Measurements from ENCODE around the gene SULT1C2. TPM values are rescaled to one million over a fixed set of nuclear protein-coding genes. Genes with fewer than 3 reads are reported as not detected.

The SULT1C2 gene
- total and polyA plus RNA-seq, 9 of the 15 experiments (the other 6 are each of a cell fraction or from before 2014, with no cell fraction given) = 0.22 TPM; not detected in 8

- Histone ChIP-seq H3K36me3 (ENCODE audit: control insufficient read depth, insufficient read depth, low read length) (no peaks in the 10 kb centered on the region), H3K4me1 (replicated peaks in 1 of 2; ENCODE audit: control insufficient read depth in 2 of 2, insufficient read depth in 2 of 2, low read length in 2 of 2) (peaks cover 6 to 23% of the 10 kb centered on the region in 2 experiments; a peak in 3 of 5 replicates), H4K20me1 (replicated peaks; ENCODE audit: control insufficient read depth, insufficient read depth, low read length) (no peaks in the 10 kb centered on the region), H3K4me3 (no peak overlapping the region), H3K4me2 (ENCODE audit: insufficient read depth, low read length) (no peak overlapping the region; the same call in 1 of the 2 replicates), H3K9ac (ENCODE audit: insufficient read depth in 1 of 2, low read depth in 2 of 2, low read length in 2 of 2) (peak overlapping the region in 1 of 2 experiments; percentile 2; a peak in 1 of 4 replicates), H3K27me3 (ENCODE audit: control insufficient read depth in 2 of 2, insufficient read depth in 2 of 2, low read length in 2 of 2) (peaks cover 0 to 5% of the 10 kb centered on the region in 2 experiments; a peak in 1 of 5 replicates), H3K9me3 (replicated peaks; ENCODE audit: control insufficient read depth, insufficient read depth, low read depth, low read length) (no peaks in the 10 kb centered on the region), H3K27ac (ENCODE audit: extremely low read depth, low read depth, low read length) (no peak overlapping the region), H3K9me1 (ENCODE audit: control insufficient read depth, insufficient read depth, low read length) (no peaks in the 10 kb centered on the region), H2AFZ (ENCODE audit: low read depth, low read length) (no peak overlapping the region), H3K79me2 (ENCODE audit: control insufficient read depth, insufficient read depth, low read length) (no peaks in the 10 kb centered on the region)
- in situ Hi-C loops (cut with MboI) = no loop called here
- CTCF ChIA-PET (ENCODE audit: low intra/inter-chr PET ratio) = interaction anchor here (0.7 to 1.0 kb wide), 2 partner anchors 234 to 235 kb away, joined by 3 read pairs; no protein-coding TSS in a partner anchor
- DNase-seq (ENCODE audit: extremely low read depth in 1 of 4, low spot score in 3 of 4) (peak in 2 of 4 experiments; percentile 21 to 45), ATAC-seq (peak; percentile 42; the same call in 2 of the 3 replicates), FAIRE-seq (peak; percentile 70)
- TF ChIP-seq PURB (CRISPR knock-in tag; IDR thresholded peaks at IDR 0.05; ENCODE audit: low read depth) (no peak), SOX6 (IDR thresholded peaks at IDR 0.05) (no peak), MEIS2 (IDR thresholded peaks at IDR 0.05; ENCODE audit: partially characterized antibody) (peak; percentile 22), PBX2 (CRISPR knock-in tag; IDR thresholded peaks at IDR 0.05; ENCODE audit: low read depth) (no peak), PBX2 (tag; conservative IDR thresholded peaks at IDR 0.05; ENCODE audit: low read depth) (0 out of 2 replicates have a peak, but pooled peaks have one; percentile 6), KDM1A (IDR thresholded peaks at IDR 0.05) (peak; percentile 85 to 88), ZNF316 (IDR thresholded peaks at IDR 0.05) (peak; percentile 83), HDAC1 (IDR thresholded peaks at IDR 0.05) (0 out of 4 replicates have a peak, but pooled peaks of 1 of the 2 experiments have one; percentile 32), MAFG (tag; conservative IDR thresholded peaks at IDR 0.05) (peak; percentile 89), MAFK (IDR thresholded peaks at IDR 0.05; ENCODE audit: low read length) (peak; percentile 63), NFYB (IDR thresholded peaks at IDR 0.05; ENCODE audit: extremely low read depth, insufficient read length) (peak; percentile 2), ZNF740 (CRISPR knock-in tag; IDR thresholded peaks at IDR 0.05) (no peak), ZNF740 (tag; IDR thresholded peaks at IDR 0.05) (no peak), NFE2L1 (tag; IDR thresholded peaks at IDR 0.05; ENCODE audit: borderline replicate concordance, low read depth) (peak; percentile 58; the same call in 1 of the 2 replicates), MAFF (IDR thresholded peaks at IDR 0.05; ENCODE audit: low read length) (peak; percentile 65), C11orf30 (IDR thresholded peaks at IDR 0.05; ENCODE audit: low read depth) (peak; percentile 82), LARP7 (IDR thresholded peaks at IDR 0.05) (no peak), NFE2 (IDR thresholded peaks at IDR 0.05; ENCODE audit: low read depth) (peak; percentile 89), CTBP1 (IDR thresholded peaks at IDR 0.05; ENCODE audit: borderline replicate concordance) (peak; percentile 89), HDAC2 (IDR thresholded peaks at IDR 0.05) (0 out of 2 replicates have a peak, but pooled peaks have one; percentile 19)
- no TSS peak for BruUV-seq (replicated peaks)
- intact Hi-C loops (cut with micrococcal nuclease) = no loop called here
- POLR2A ChIA-PET = no interaction called here
- 8% methylated on average over 5 of the region's 5 CpGs for WGBS (ENCODE audit: insufficient coverage, low coverage, missing lambda C conversion rate)
Measured at GRCh38 chr2:108348816-108349570, 60.3 kb downstream of the SULT1C2 start.
